Astrocyte of the cerebellum (primary cell): ENCODE measurements around the gene NCOR1.
A peak's percentile ranks its signal among the peaks of the same experiment; 100 is the strongest.
"Not testable (repeated sequence)": the region's sequence is repeated elsewhere in the genome, so short reads cannot be mapped to it uniquely, and the experiment has no call there.

Experiments used
- DNase-seq: peaks from one replicate; pipeline ENCODE4 v3.0.0-alpha.2; 2011; ENCODE audit warnings: low read depth
- H3K4me3 ChIP-seq: 2 replicates; pipeline ENCODE4 v1.5.1; 2011; ENCODE audit warnings: mild to moderate bottlenecking, low read depth, low read length, moderate library complexity
- in situ Hi-C: cut with HindIII; loops from 2 replicates; pipeline ENCODE4 v1.10.0; 2017; ENCODE audit warnings: low sequenced_read_pairs
- TF ChIP-seq, protein P1 (sequence below): IDR thresholded peaks from 2 replicates; pipeline ENCODE4 v1.5.1; 2012; ENCODE audit warnings: low read length, low read depth, moderate library complexity, mild to moderate bottlenecking; ENCODE audit errors: missing control alignments

NCOR1 gene

DNA sequence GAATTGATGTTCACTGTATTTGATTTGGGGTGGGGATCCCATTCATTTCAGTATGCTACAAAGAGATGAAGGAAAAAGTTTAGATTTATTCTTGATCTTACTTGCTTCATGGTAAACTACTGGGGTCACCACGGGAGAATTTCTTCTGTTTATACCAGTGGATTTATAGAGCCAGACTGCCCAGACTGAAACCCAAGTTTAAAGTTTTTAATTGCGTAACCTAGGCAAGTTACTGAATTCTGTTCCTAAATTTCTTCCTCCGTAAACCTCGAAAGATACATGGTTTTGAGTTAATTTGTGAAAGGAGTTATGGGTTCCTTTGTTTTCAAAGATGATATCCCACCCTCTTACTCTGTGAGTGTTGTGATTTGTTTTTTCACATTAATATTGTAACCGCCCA is 28.1 kb upstream of the NCOR1 start:
- H3K4me3 ChIP-seq, result no peak overlapping the region
- in situ Hi-C loops, result no loop called here
- TF ChIP-seq, protein P1, sequence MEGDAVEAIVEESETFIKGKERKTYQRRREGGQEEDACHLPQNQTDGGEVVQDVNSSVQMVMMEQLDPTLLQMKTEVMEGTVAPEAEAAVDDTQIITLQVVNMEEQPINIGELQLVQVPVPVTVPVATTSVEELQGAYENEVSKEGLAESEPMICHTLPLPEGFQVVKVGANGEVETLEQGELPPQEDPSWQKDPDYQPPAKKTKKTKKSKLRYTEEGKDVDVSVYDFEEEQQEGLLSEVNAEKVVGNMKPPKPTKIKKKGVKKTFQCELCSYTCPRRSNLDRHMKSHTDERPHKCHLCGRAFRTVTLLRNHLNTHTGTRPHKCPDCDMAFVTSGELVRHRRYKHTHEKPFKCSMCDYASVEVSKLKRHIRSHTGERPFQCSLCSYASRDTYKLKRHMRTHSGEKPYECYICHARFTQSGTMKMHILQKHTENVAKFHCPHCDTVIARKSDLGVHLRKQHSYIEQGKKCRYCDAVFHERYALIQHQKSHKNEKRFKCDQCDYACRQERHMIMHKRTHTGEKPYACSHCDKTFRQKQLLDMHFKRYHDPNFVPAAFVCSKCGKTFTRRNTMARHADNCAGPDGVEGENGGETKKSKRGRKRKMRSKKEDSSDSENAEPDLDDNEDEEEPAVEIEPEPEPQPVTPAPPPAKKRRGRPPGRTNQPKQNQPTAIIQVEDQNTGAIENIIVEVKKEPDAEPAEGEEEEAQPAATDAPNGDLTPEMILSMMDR, result no peak
- DNase-seq, result no peak

DNA sequence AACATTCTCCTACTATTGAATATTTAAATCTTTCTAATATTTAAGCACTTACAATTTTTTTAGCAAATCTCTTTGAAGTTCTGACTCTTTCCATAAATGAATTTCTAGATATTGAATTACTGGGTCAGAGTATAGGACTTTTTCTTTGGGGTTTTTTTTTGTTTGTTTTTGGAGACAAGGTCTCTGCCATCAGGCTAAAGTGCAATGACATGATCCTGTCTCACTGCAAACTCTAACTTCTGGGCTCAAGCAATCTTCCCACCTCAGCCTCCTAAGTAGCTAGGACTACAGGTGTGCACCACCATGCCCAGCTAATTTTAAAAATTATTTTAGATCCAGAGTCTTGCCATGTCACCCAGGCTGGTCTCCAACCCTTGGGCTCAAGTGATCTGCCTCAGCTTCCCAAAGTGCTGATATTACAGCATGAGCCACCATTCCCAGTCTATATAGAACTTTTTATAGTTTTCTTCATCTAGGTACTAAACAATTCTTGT is 26.6 kb upstream of the NCOR1 start:
- in situ Hi-C loops, result no loop called here
- DNase-seq, result no peak
- H3K4me3 ChIP-seq, result no peak overlapping the region
- TF ChIP-seq, protein P1, result no peak

DNA sequence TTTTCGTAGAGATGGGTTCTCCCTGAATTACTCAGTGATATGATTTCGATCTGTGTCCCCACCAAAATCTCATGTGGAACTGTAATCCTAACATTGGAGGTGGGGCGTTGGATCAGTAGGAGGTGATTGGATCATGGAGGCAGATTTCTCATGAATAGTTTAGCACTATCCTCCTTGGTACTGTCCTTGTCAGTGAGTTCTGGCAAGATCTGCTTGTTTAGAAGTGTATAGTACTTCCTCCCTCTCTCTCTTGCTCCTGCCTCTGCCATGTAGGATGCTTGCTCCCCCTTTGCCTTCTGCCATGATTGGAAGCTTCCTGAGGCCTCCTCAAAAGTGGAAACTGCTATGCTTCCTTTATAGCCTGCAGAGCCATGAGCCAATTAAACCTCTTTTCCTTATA is 24.6 kb upstream of the NCOR1 start:
- DNase-seq, result no peak
- in situ Hi-C loops, result no loop called here
- no peak overlapping the region for H3K4me3 ChIP-seq
- TF ChIP-seq, protein P1, result no peak

GRCh38 chr17:16232391-16232790 is 17.1 kb upstream of the NCOR1 start:
- in situ Hi-C loops, result no loop called here
- TF ChIP-seq, protein P1, result no peak
- no peak overlapping the region for H3K4me3 ChIP-seq
- DNase-seq, result no peak

- in situ Hi-C loops, DNase-seq, H3K4me3 ChIP-seq: not testable (repeated sequence)
Measured at GRCh38 chr17:16229912-16230561, 14.7 kb upstream of the NCOR1 start.

- DNase-seq, result no peak
- TF ChIP-seq, protein P1, result no peak
- no peak overlapping the region for H3K4me3 ChIP-seq
- in situ Hi-C loops, result no loop called here
Measured at GRCh38 chr17:16222406-16222805, 7.1 kb upstream of the NCOR1 start.

DNA sequence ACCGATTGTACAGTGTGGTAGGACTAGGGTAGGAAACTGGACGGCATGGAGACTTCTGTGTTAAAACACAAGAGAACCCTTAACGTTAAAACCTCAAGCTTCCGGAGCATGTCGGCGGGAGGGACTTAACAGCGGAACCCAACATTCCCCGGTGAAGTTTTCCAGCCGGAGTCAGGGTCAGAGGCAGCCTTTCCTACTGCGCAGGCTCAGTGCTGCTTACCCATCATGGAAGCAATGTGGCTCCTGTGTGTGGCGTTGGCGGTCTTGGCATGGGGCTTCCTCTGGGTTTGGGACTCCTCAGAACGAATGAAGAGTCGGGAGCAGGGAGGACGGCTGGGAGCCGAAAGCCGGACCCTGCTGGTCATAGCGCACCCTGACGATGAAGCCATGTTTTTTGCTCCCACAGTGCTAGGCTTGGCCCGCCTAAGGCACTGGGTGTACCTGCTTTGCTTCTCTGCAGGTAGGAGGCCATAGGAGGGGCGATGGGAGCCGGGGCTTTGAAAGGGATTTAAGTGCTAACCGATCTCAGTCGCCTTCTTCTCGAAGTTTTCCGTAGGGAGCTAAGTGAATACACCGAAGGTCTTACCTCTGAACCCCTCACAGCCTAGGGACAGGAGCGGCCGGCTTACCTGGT is 1.8 kb upstream of the NCOR1 start, which contains the start of gene PIGL:
Gene PIGL, plus strand, starts transcription at position 209 of the 634 bp plus-strand sequence. Its CDS starts 17 bp downstream, at position 226.
- peak; percentile 92 for DNase-seq
- H3K4me3 ChIP-seq, result peak within 1 kb of the TSS; percentile 100
- in situ Hi-C loops, result no loop called here
- TF ChIP-seq, protein P1, result no peak

DNA sequence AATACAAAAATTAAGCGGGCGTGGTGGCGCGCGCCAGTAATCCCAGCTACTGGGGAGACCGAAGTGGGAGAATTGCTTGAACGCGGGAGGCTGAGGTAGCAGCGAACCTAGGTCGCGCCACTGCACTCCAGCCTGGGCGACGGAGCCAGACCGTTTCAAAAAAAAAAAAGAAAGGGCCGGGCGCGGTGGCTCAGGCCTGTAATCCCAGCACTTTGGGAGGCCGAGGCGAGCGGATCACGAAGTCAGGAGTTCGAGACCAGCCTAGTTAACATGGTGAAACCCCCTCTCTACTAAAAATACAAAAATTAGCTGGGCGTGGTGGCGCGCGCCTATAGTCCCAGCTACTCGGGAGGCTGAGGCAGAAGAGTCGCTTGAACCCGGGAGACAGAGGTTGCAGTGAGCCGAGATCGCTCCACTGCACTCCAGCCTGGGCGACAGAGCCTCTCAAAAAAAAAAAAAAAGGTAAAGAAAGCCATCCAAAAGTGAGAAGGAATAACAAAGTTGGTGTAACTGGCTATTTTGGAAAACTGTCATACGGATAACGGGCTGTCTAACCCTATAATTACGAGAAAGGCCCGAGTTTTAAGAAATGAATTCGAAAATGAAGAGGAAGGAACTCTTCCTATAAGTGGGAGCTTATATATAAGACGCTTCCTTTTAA is 1.1 kb upstream of the NCOR1 start:
- DNase-seq, in situ Hi-C loops: not testable (repeated sequence)
- peak overlapping the region; percentile 100 for H3K4me3 ChIP-seq
